K562 treated with DMSO at 1 percent for 12 hours (cell line): ENCODE results near the gene KRT84. TPM values are rescaled to one million over a fixed set of nuclear protein-coding genes. Genes with fewer than 3 reads are reported as not detected.

Experiments
- total RNA-seq: library from RNA; unstranded; fragments of 300-600 nt; gene quantifications from 2 replicates; pipeline ENCODE4 v1.2.3, GENCODE V29; 2022; ENCODE audit not compliant: insufficient read depth

The KRT84 gene
- total RNA-seq, result not detected in 2 replicates

DNA sequence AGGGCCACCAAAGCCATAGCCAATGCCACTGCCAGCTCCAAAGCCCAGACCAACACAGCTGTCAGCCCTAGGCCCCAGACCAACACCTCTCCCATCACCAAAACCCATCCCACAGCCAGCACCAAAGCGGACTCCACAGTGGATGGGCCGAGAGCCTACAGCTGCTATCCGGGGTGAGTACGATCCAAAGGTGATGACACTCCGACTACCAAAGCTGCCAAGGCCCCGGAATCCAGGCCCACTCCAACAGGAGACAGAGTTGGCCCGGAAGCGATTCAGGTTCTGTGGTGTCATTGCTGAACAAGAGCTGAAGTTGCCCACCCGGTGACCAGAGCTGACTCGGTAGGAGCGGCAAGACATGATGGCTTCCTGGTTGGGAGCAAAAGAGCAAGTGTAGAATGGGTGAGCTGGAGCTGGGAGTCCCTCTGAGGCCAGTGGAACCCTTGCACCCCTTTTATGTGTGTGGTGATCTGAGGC, at the start of gene KRT84:
Gene KRT84, minus strand, starts transcription at position 427 of the 477 bp plus-strand sequence. Its CDS starts 67 bp downstream, at position 360.

GRCh38 chr12:52434081-52434733, 48.8 kb upstream of the KRT84 start, which contains the start of gene KRT75:
TSS of gene KRT75 (minus strand) at chr12:52434371. CDS start at chr12:52434304, 67 bp downstream.

GRCh38 chr12:52405922-52406385, 20.5 kb upstream of the KRT84 start, which contains the start of gene KRT82:
TSS of gene KRT82 (minus strand) at chr12:52406335. CDS start at chr12:52406277, 58 bp downstream.

DNA sequence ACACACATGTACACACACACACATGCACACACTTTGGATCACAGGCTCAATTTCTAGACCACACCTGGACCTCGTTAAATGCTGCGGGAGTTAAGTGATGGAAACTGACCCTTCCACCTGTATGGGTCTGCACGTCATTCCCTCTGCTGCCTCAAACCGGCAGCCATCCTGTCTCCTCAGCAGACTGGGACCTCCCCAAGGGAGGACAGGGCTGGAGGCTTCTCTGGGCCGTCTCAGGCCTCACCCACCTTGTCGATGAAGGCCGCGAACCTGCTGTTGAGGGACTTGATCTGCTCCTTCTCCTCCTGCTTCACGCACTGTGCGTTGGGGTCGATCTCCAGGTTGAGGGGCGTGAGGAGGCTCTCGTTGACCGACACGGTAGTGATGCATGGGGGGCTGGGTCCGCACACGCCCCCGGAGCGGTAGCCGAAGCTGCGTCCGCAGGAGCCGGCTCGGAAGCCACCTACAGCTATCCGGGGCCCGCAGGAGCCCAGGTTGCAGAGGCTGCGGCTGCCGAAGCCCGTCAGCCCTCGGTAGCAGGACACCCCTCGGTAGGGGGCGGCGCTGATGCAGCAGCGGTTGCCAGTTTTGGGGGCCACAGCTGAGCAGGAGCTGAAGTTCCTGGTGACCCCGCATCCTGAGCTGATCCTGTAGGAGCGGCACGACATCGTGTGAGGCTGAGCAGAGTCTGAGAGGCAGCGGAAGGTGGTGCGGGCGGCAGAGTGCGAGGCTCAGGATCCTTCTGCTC, 18.5 kb downstream of the KRT84 start, which contains the start of gene KRT85:
Gene KRT85, minus strand, starts transcription at position 744 of the 748 bp plus-strand sequence. Its CDS starts 76 bp downstream, at position 668.

Other genes with a start within 250 kb of the KRT84 start
- not detected in 2 replicates for gene KRT80, start 193.6 kb downstream of the KRT84 start, total RNA-seq
- gene KRT7, start 152.4 kb downstream of the KRT84 start, total RNA-seq, result not detected in 2 replicates
- gene KRT86, start 111.0 kb downstream of the KRT84 start, total RNA-seq, result not detected in 2 replicates
- gene KRT81, start 94.1 kb downstream of the KRT84 start, total RNA-seq, result 0.33 TPM in 1 of 2 replicates, not detected in the other
- gene KRT83, start 64.3 kb downstream of the KRT84 start, total RNA-seq, result not detected in 2 replicates
- gene KRT85, start 18.2 kb downstream of the KRT84 start, total RNA-seq, result not detected in 2 replicates
- not detected in 2 replicates for gene KRT82, start 20.7 kb upstream of the KRT84 start, total RNA-seq
- gene KRT75, start 48.7 kb upstream of the KRT84 start, total RNA-seq, result not detected in 2 replicates
- not detected in 2 replicates for gene KRT6B, start 66.5 kb upstream of the KRT84 start, total RNA-seq
- not detected in 2 replicates for gene KRT6C, start 88.2 kb upstream of the KRT84 start, total RNA-seq
- not detected in 2 replicates for gene KRT6A, start 107.6 kb upstream of the KRT84 start, total RNA-seq
- gene KRT5, start 134.7 kb upstream of the KRT84 start, total RNA-seq, result not detected in 2 replicates
- gene KRT71, start 167.5 kb upstream of the KRT84 start, total RNA-seq, result not detected in 2 replicates
- gene KRT74, start 188.2 kb upstream of the KRT84 start, total RNA-seq, result not detected in 2 replicates
- gene KRT72, start 215.8 kb upstream of the KRT84 start, total RNA-seq, result not detected in 2 replicates
- not detected in 2 replicates for gene KRT73, start 232.9 kb upstream of the KRT84 start, total RNA-seq